GM12873 (cell line): ENCODE results near the gene SH3BGRL3.

Experiments used
- CTCF ChIP-seq: IDR thresholded peaks from 2 replicates; pipeline ENCODE4 v1.5.1; 2012; ENCODE audit warnings: low read depth, mild to moderate bottlenecking, moderate library complexity, low read length, control low read depth; ENCODE audit not compliant: insufficient read depth; ENCODE audit errors: missing control alignments

SH3BGRL3 gene

GRCh38 chr1:26302733-26303405 is 23.0 kb downstream of the SH3BGRL3 start:
- no peak for TF ChIP-seq CTCF

GRCh38 chr1:26305667-26306289 is 25.9 kb downstream of the SH3BGRL3 start:
- TF ChIP-seq CTCF, result no peak

GRCh38 chr1:26306290-26307229 is 26.7 kb downstream of the SH3BGRL3 start, which contains the start of gene UBXN11:
UBXN11 (minus strand) TSS chr1:26306636; CDS start chr1:26302883, 3,753 bp downstream.
- TF ChIP-seq CTCF, result no peak

- TF ChIP-seq CTCF, result no peak
Measured at GRCh38 chr1:26307363-26307781, 27.5 kb downstream of the SH3BGRL3 start.

GRCh38 chr1:26314501-26314900 is 34.6 kb downstream of the SH3BGRL3 start:
- TF ChIP-seq CTCF, result no peak

- no peak for TF ChIP-seq CTCF
Measured at GRCh38 chr1:26315874-26316850, 36.3 kb downstream of the SH3BGRL3 start.
